Naive B cell (primary cell): ENCODE data around the gene BDH1. TPM values are rescaled to one million over a fixed set of nuclear protein-coding genes. Genes with fewer than 3 reads are reported as not detected.
"Not testable (repeated sequence)": the region's sequence is repeated elsewhere in the genome, so short reads cannot be mapped to it uniquely, and the experiment has no call there.

ENCODE experiments used
- ATAC-seq, 2 donors: fragments of 150-1000 bp; cut with Tn5 transposase; 2 replicates each; pipeline ENCODE4 v1.10.0; 2021; ENCODE audit warnings: low read depth in 2 of 2, mild to moderate bottlenecking in 2 of 2, moderate library complexity in 2 of 2
- DNase-seq: peaks from one replicate; pipeline ENCODE4 v3.0.0; 2022
- H3K27ac Mint-ChIP-seq, 6 donors: one replicate each; pipeline ENCODE4 v1.8.0; 2020 to 2022; ENCODE audit warnings: mild to moderate bottlenecking in 6 of 6, mixed read lengths in 6 of 6, moderate library complexity in 5 of 6, inconsistent platforms in 2 of 6
- H3K27me3 Mint-ChIP-seq, 3 donors: one replicate each; pipeline ENCODE4 v1.8.0; 2021 to 2022; ENCODE audit warnings: mixed read lengths in 3 of 3, mild to moderate bottlenecking in 1 of 3
- H3K36me3 Mint-ChIP-seq, 2 donors: one replicate each; pipeline ENCODE4 v1.8.0; 2020 to 2022; ENCODE audit warnings: mixed read lengths in 2 of 2, inconsistent platforms in 1 of 2, mild to moderate bottlenecking in 1 of 2
- H3K4me1 Mint-ChIP-seq, 3 donors: one replicate each; pipeline ENCODE4 v1.8.0; 2020 to 2022; ENCODE audit warnings: mixed read lengths in 3 of 3, inconsistent platforms in 1 of 3, mild to moderate bottlenecking in 1 of 3, moderate library complexity in 1 of 3
- H3K4me3 Mint-ChIP-seq, 8 donors: one replicate each; pipeline ENCODE4 v1.8.0; 2020 to 2022; ENCODE audit warnings: mild to moderate bottlenecking in 8 of 8, mixed read lengths in 8 of 8, moderate library complexity in 8 of 8, inconsistent platforms in 2 of 8
- H3K9me3 Mint-ChIP-seq, 7 donors: one replicate each; pipeline ENCODE4 v1.8.0; 2020 to 2022; ENCODE audit warnings: mixed read lengths in 7 of 7, mild to moderate bottlenecking in 5 of 7, inconsistent platforms in 2 of 7, moderate library complexity in 1 of 7
- polyA plus RNA-seq, 6 donors: library from polyadenylated mRNA; unstranded; fragments of 300-500 nt; fragmentation: Illumina TruSeq; gene quantifications; one replicate each; pipeline ENCODE4 v1.2.3, GENCODE V29; 2021; ENCODE audit warnings: low read depth in 6 of 6

The BDH1 gene
- polyA plus RNA-seq, 6 donors from 2014 or later = 13.9 to 25.1 (median 20.3) TPM

DNA sequence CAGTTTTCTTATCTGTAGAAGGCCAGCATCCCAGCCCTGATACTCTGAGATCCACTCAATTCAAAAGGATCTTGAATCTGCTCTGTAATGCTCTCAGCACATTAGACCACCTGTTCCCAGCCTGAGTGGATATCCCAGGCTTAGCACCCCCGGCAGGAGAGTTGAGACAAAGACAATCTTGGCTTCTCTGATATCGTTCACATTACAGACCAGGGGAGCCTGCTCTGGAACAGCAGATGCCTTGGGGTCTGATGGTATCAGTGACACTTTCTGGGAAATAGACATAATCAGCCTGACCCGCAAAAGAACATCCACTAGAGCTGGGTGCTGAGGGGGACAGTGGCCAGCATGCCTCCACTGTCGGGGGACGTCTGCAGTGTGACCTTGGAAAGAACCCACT is 70.6 kb downstream of the BDH1 start:
- Mint-ChIP-seq H3K27ac (peak overlapping the region in 1 of 6 donors; percentile 26), H3K9me3 (peaks cover 0 to 1% (median 0%) of the 10 kb centered on the region in 7 donors)

DNA sequence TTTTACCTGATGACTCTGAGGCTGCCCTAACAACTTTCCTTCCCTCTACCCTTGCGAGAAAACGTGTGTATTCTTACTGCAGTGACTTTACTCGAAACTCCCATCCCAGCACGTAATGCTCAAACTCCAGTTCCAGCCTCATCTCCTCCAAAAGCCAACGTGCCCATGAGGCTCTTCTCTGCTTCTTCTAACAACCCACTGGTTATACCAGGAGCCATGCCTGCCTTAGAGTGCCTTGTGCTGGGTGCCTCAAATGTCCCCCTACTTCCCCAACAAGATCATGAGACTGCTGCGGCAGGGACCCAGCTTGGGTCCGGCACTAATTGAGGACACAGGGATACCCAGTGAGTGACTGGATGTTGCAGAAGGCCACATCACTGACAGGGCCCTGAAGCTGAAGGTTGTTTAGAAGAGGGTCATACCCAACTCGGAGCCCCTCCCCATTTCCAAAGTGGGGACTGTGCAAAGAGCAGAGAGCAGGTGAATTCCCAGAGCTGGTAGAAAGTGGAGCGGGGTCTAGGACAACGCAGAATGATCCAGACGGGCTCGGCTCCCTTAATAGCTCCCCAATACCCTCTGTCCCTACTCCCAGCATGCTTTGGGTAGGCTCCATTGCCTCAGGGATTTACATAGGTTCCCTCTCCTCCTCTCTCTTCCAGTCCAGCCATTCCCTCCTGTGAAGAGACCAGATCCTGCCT is 71.4 kb downstream of the BDH1 start:
- DNase-seq (no peak), ATAC-seq (no peak)
- Mint-ChIP-seq H3K4me1 (no peaks in the 10 kb centered on the region), H3K4me3 (no peak overlapping the region), H3K27ac (no peak overlapping the region), H3K27me3 (peaks cover 19 to 53% (median 30%) of the 10 kb centered on the region in 3 donors), H3K9me3 (peaks cover 0 to 3% (median 0%) of the 10 kb centered on the region in 7 donors), H3K36me3 (peaks cover 0 to 4% of the 10 kb centered on the region in 2 donors)

More for the DNA sequence above, 70.6 kb downstream of the BDH1 start:
- H3K4me1 Mint-ChIP-seq = no peaks in the 10 kb centered on the region
- DNase-seq = no peak
- no peak for ATAC-seq
- no peak overlapping the region for H3K4me3 Mint-ChIP-seq
- no peaks in the 10 kb centered on the region for H3K36me3 Mint-ChIP-seq
- peaks cover 13 to 45% (median 23%) of the 10 kb centered on the region in 3 donors for H3K27me3 Mint-ChIP-seq

DNA sequence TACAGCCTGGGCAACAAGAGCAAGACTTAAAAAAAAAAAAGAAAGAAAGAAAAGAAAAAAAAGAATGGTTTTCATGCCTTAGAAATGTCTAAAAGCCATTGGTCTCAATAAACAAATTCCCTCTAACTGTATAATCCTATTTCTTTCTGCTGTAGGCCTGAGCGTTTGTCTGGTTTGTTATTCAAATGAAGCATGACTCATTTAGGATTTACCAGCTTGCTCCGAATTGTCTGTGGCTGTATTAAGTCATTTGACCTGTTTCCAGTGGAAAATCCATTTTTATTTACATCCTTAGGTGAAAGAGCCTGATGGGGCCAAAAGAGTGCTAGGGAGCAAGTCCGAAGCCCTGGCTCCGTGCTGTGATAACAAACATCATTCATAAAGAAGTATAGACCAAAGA is 73.8 kb downstream of the BDH1 start:
- Mint-ChIP-seq H3K4me1 (no peaks in the 10 kb centered on the region), H3K4me3 (no peak overlapping the region), H3K9me3 (peaks cover 0 to 4% (median 0%) of the 10 kb centered on the region in 7 donors), H3K36me3 (peaks cover 0 to 4% of the 10 kb centered on the region in 2 donors), H3K27me3 (peaks cover 16 to 58% (median 24%) of the 10 kb centered on the region in 3 donors), H3K27ac (no peak overlapping the region)
- DNase-seq (no peak), ATAC-seq (no peak)

DNA sequence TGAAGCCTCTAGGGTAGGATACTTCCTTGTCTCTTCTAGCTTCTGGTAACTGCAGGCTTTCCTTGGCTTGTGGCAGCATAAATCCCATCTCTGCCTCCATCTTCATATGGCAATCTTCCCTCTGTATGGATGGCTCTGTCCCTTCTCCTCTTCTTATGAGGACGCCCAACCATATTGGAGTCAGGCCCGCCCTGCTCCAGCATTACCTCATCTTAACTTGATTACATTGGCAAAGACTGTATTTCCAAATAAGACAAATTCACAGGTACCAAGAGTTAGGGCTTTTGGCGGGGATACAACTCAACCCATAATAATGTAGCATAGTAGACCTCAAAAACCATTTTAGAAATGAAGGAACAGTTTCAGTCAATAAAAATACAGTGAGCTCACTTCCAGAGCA is 75.4 kb downstream of the BDH1 start:
- Mint-ChIP-seq H3K27ac (no peak overlapping the region), H3K36me3 (peaks cover 0 to 4% of the 10 kb centered on the region in 2 donors), H3K4me1 (no peaks in the 10 kb centered on the region), H3K27me3 (peaks cover 25 to 64% (median 31%) of the 10 kb centered on the region in 3 donors), H3K9me3 (peaks cover 0 to 4% (median 0%) of the 10 kb centered on the region in 7 donors), H3K4me3 (no peak overlapping the region)
- DNase-seq (no peak), ATAC-seq (no peak)

DNA sequence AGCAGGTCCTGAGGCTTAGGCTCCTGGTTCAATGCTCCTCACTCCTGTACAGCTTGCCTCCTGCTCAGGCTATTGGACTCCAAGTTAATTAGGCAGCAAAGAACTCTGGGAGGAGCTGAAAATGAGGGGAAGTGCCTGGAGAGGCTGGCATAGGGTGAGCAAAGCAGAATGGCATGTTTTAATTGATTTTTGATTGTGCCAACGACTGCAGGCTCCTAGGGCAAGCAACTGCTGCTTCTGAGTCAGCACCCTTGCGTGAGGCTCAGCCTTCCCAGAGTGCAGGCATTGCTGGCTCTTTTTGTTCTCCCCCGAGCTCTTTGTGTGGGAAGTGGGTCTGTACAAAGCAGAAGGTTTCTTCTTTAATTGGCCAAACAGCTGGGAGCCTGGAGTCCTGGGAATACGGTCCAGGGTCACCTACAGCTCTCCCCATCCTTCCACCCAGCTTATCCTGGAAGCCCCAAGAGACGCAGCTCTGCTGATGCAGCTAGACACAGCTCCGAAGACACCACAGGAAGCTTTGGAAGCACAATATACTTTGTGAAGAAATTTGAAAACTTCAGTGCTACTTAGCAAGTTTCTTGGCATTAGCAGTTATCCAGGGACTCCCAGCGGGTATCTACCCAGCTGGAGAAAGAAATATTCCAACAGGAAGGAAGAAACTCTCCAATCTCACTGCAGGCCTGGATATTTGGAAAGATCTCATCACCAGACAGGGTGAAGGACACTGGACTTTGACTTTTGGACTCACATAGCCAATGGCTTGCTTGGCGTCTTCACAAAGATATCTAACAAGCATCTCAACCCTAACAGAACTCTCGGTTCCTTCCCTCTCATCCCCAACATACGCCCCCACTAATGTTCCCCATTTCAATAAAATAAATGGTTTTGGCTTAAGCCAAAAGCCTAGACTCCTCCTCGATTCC is 76.8 kb downstream of the BDH1 start:
- H3K27ac Mint-ChIP-seq = no peak overlapping the region
- H3K9me3 Mint-ChIP-seq = peaks cover 0 to 4% (median 0%) of the 10 kb centered on the region in 7 donors
- no peak for DNase-seq
- peaks cover 25 to 62% (median 40%) of the 10 kb centered on the region in 3 donors for H3K27me3 Mint-ChIP-seq
- H3K4me1 Mint-ChIP-seq = no peaks in the 10 kb centered on the region
- ATAC-seq = no peak
- no peak overlapping the region for H3K4me3 Mint-ChIP-seq
- H3K36me3 Mint-ChIP-seq = peaks cover 0 to 4% of the 10 kb centered on the region in 2 donors

DNA sequence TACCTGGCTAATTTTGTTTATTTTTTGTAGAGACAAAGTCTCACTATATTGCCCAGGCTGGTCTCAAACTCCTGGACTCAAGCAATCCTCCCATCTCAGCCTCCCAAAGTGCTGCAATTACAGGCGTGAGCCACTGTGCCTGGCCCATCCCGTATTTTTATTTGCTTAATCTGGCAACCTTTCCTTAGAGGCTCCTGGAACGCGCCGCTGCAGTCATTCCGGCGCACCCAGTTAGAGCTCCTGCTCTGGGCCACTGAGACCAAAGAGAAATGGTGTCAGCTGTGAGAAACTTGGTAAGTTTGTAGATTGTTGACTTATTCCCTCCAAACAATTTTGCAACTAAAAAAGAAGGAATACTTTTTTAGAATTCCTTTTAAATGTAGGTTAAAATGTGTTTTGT is 78.0 kb downstream of the BDH1 start:
- not testable (repeated sequence) for H3K4me1 Mint-ChIP-seq, H3K4me3 Mint-ChIP-seq, ATAC-seq, DNase-seq, H3K27ac Mint-ChIP-seq, H3K9me3 Mint-ChIP-seq, H3K36me3 Mint-ChIP-seq
- H3K27me3 Mint-ChIP-seq = peaks cover 29 to 65% (median 46%) of the 10 kb centered on the region in 3 donors

DNA sequence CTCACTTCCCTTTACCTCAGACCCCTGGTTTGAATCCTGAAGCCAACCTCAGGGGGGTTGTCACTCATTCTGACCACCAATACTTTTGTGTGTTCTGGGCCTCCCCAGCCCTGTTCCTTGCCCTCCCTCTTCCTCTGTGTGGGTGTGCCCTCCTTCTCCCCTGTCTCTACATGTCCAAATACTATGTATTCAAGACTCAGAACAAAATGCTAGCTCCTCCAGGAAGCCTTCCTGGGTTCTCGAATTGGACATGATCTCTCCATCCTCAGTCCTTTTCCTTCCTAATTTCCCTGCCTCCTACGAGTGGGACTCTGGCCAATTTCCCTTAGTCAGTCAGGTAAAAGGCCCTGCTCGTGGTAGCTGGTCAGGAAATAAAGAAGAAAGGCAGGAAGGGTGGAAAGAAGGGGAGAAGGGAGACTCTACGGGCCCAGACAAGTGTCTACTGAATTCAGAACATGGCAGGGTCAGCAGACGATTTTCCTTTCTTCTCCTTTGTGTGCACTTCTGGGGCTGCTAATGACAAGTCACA is 79.7 kb downstream of the BDH1 start:
- Mint-ChIP-seq H3K27me3 (peaks cover 24 to 60% (median 43%) of the 10 kb centered on the region in 3 donors), H3K4me1 (no peaks in the 10 kb centered on the region), H3K9me3 (peaks cover 0 to 4% (median 0%) of the 10 kb centered on the region in 7 donors), H3K4me3 (no peak overlapping the region), H3K36me3 (peaks cover 0 to 4% of the 10 kb centered on the region in 2 donors), H3K27ac (no peak overlapping the region)
- DNase-seq (no peak), ATAC-seq (no peak)

DNA sequence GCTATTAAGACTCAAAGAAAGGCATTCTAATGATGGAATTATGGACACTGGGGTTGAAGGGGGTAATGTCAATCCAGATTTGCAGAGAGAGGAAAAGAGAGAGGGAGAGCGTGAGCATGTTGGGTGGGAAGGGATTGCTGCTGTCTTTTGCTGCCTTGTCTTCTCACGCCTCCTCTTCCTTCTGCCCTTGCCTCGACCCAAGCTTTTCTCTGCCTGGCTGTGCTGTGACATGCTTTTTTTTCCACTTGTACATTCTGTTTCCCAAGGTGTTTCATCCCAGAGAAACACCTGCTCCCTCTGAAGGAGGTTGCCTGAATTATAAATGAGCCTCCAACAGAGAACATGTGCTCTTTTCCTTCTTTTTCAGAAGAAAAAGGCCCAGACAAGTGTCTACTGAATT is 80.3 kb downstream of the BDH1 start:
- no peak for ATAC-seq
- Mint-ChIP-seq H3K27me3 (peaks cover 26 to 55% (median 38%) of the 10 kb centered on the region in 3 donors), H3K9me3 (peaks cover 0 to 4% (median 0%) of the 10 kb centered on the region in 7 donors), H3K27ac (no peak overlapping the region), H3K4me3 (no peak overlapping the region), H3K4me1 (no peaks in the 10 kb centered on the region), H3K36me3 (peaks cover 0 to 4% of the 10 kb centered on the region in 2 donors)
- DNase-seq = no peak

DNA sequence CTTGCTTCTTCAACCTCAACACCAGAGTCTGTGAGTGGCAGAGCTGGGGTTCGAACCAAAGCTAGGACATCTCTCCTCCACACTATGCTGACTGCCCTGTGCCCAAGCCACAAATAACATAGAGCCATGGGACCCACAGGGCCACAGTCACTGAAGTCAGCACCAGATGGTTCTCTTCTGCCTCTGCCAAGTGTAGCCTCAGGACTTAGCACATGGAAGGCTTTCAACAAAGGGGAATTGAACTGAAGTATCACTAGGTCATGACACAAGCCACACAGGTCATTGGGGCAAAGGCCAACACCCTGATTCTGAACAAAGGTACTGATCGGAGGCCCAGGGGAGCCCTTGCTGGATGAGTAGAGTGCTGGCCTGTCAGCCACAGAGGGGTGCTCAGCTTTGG is 83.6 kb downstream of the BDH1 start:
- Mint-ChIP-seq H3K4me1 (no peaks in the 10 kb centered on the region), H3K9me3 (no peaks in the 10 kb centered on the region), H3K4me3 (no peak overlapping the region), H3K36me3 (no peaks in the 10 kb centered on the region), H3K27ac (no peak overlapping the region), H3K27me3 (peaks cover 40 to 55% (median 49%) of the 10 kb centered on the region in 3 donors)
- DNase-seq (no peak), ATAC-seq (no peak)

DNA sequence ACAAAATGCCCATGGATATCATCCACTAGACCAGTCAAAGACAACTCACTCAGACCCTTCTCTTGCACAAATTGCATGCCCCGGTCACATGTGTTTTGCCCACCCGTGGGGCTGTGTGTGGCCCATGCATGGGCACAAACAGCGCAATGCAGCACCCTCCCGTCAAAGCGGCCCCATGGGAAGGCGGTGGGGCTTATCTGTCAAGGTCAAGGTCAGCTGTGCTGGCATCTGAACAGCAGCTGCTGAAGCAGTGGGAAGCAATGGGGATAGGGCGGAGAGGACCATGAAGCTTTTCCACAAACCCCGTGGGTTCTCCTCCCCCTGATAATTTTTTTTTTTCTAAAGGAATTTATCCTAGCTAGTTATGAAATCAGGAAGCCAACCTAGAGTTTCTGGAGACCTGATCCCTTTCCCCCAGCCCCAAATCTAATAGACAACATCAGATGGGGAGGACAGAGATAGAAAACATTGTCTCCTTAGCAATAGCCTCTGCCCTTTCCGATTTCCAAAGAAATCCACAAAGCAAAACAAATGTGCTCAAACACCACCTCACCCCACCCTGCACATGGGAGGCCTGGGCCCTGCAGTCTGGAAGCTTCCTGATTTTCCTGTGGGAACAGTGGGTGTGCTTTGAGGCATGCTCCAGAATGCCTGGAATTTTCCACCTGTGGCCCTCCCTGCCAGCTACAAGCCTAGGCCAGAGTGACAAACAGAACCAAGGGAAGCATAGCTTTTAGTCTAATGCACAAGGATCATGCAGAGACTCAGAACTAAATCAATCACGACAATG is 84.4 kb downstream of the BDH1 start:
- Mint-ChIP-seq H3K4me1 (no peaks in the 10 kb centered on the region), H3K27me3 (peaks cover 39 to 50% (median 47%) of the 10 kb centered on the region in 3 donors), H3K9me3 (no peaks in the 10 kb centered on the region), H3K36me3 (no peaks in the 10 kb centered on the region), H3K27ac (no peak overlapping the region), H3K4me3 (no peak overlapping the region)
- ATAC-seq (no peak), DNase-seq (no peak)

DNA sequence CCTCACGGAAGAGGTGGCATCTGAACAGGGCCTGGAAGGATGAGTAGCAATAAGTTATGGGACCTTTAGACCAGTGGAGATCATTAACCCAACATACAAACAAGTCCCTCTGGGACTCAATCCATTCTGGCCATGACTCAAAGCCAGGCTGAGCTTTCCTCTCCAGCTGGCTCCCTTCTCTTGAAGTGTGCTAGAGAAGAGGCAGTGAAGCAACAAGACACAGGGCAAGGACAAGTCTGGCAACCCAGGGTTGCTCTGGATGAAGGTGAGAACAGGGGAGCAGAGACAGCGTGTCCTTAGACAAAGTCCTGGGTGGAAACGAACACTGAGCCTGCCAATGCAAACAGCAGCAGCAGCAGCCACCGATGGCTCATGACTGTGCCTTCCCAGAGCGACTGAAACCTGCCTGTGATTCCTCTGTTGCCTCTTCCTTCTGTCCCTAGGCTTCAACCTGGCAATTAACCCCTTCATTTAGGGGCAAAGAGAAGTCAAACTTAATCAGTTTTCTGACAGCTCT is 86.8 kb downstream of the BDH1 start:
- DNase-seq (no peak), ATAC-seq (no peak)
- Mint-ChIP-seq H3K36me3 (no peaks in the 10 kb centered on the region), H3K4me1 (no peaks in the 10 kb centered on the region), H3K27me3 (peaks cover 36 to 47% (median 38%) of the 10 kb centered on the region in 3 donors), H3K4me3 (no peak overlapping the region), H3K9me3 (no peaks in the 10 kb centered on the region), H3K27ac (no peak overlapping the region)

DNA sequence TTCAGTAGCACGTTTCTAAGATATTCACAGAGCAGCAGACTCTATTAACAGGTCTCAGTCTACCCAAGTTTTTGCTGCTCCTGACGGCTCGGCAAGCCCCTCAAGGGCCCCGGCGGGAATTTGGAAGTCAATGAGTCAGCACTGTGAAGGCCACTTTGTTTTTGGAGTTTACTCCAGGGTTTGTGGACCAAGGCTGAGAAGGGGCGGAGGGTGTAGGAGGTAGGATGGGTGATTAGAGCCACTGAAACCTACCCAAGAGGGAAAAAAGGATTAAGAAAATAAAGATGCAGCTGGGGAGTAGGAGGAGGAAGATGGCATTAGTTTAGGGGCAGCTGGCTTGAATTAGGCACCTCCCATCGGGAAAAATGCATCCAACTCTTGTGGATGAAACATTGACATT is 87.6 kb downstream of the BDH1 start:
- peaks cover 32 to 43% (median 35%) of the 10 kb centered on the region in 3 donors for H3K27me3 Mint-ChIP-seq
- ATAC-seq = no peak
- H3K36me3 Mint-ChIP-seq = no peaks in the 10 kb centered on the region
- no peaks in the 10 kb centered on the region for H3K4me1 Mint-ChIP-seq
- no peak for DNase-seq
- H3K9me3 Mint-ChIP-seq = peaks cover 0 to 2% (median 0%) of the 10 kb centered on the region in 7 donors
- H3K4me3 Mint-ChIP-seq = no peak overlapping the region
- H3K27ac Mint-ChIP-seq = no peak overlapping the region
